ENCODE data around the gene METTL26. TPM values are rescaled to one million over a fixed set of nuclear protein-coding genes. Genes with fewer than 3 reads are reported as not detected.
A peak's percentile ranks its signal among the peaks of the same experiment; 100 is the strongest.

The METTL26 gene
- total RNA-seq, 2 donors from 2014 or later = 47.2 to 120 TPM

- Mint-ChIP-seq H3K9me3 (no peaks in the 10 kb centered on the region), H3K36me3 (peaks cover 3 to 11% of the 10 kb centered on the region in 2 donors), H3K27ac (no peak overlapping the region)
- ATAC-seq = no peak
- DNase-seq (ENCODE audit: low spot score in 2 of 2) = no peak
Measured at GRCh38 chr16:677316-678190, 41.4 kb upstream of the METTL26 start.

- Mint-ChIP-seq H3K27ac (no peak overlapping the region), H3K36me3 (peaks cover 0 to 5% of the 10 kb centered on the region in 2 donors), H3K9me3 (no peaks in the 10 kb centered on the region)
- ATAC-seq (no peak), DNase-seq (ENCODE audit: low spot score in 2 of 2) (no peak)
Measured at GRCh38 chr16:676913-677312, 40.8 kb upstream of the METTL26 start.

- Mint-ChIP-seq H3K36me3 (peaks cover 0 to 1% of the 10 kb centered on the region in 2 donors), H3K9me3 (no peaks in the 10 kb centered on the region), H3K27ac (no peak overlapping the region)
- ATAC-seq = no peak
- no peak for DNase-seq (ENCODE audit: low spot score in 2 of 2)
Measured at GRCh38 chr16:676565-676902, 40.4 kb upstream of the METTL26 start.

GRCh38 chr16:675884-676564, 39.9 kb upstream of the METTL26 start:
- ATAC-seq = no peak
- no peak for DNase-seq (ENCODE audit: low spot score in 2 of 2)

GRCh38 chr16:674968-675883, 39.1 kb upstream of the METTL26 start, which contains the start of gene RHBDL1:
Gene RHBDL1, plus strand, starts transcription at chr16:675671. Its CDS starts 120 bp downstream, at chr16:675791.
- ATAC-seq = no peak
- Mint-ChIP-seq H3K36me3 (no peaks in the 10 kb centered on the region), H3K9me3 (no peaks in the 10 kb centered on the region), H3K27ac (no peak within 1 kb of the TSS)
- no peak for DNase-seq (ENCODE audit: low spot score in 2 of 2)

More at GRCh38 chr16:675884-676564, 39.9 kb upstream of the METTL26 start:
- Mint-ChIP-seq H3K9me3 (no peaks in the 10 kb centered on the region), H3K36me3 (no peaks in the 10 kb centered on the region), H3K27ac (no peak overlapping the region)

GRCh38 chr16:674214-674881, 38.2 kb upstream of the METTL26 start:
- H3K36me3 Mint-ChIP-seq = no peaks in the 10 kb centered on the region
- H3K27ac Mint-ChIP-seq = no peak overlapping the region

GRCh38 chr16:673399-673991, 37.4 kb upstream of the METTL26 start:
- Mint-ChIP-seq H3K36me3 (no peaks in the 10 kb centered on the region), H3K9me3 (no peaks in the 10 kb centered on the region), H3K27ac (no peak overlapping the region)
- ATAC-seq (no peak), DNase-seq (ENCODE audit: low spot score in 2 of 2) (no peak)

More at GRCh38 chr16:674214-674881, 38.2 kb upstream of the METTL26 start:
- ATAC-seq (no peak), DNase-seq (ENCODE audit: low spot score in 2 of 2) (no peak)
- no peaks in the 10 kb centered on the region for H3K9me3 Mint-ChIP-seq

GRCh38 chr16:672851-673250, 36.7 kb upstream of the METTL26 start:
- DNase-seq (ENCODE audit: low spot score in 2 of 2) = no peak
- Mint-ChIP-seq H3K9me3 (no peaks in the 10 kb centered on the region), H3K27ac (no peak overlapping the region), H3K36me3 (no peaks in the 10 kb centered on the region)
- ATAC-seq = no peak

- ATAC-seq (no peak), DNase-seq (ENCODE audit: low spot score in 2 of 2) (no peak)
- H3K27ac Mint-ChIP-seq = no peak overlapping the region
- H3K36me3 Mint-ChIP-seq = no peaks in the 10 kb centered on the region
- no peaks in the 10 kb centered on the region for H3K9me3 Mint-ChIP-seq
Measured at GRCh38 chr16:672371-672770, 36.3 kb upstream of the METTL26 start.

GRCh38 chr16:671353-672131, 35.4 kb upstream of the METTL26 start:
- Mint-ChIP-seq H3K27ac (no peak overlapping the region), H3K36me3 (no peaks in the 10 kb centered on the region), H3K9me3 (no peaks in the 10 kb centered on the region)
- DNase-seq (ENCODE audit: low spot score in 2 of 2) (no peak), ATAC-seq (no peak)

- no peak for ATAC-seq
- no peak for DNase-seq (ENCODE audit: low spot score in 2 of 2)
- H3K36me3 Mint-ChIP-seq = no peaks in the 10 kb centered on the region
- H3K27ac Mint-ChIP-seq = no peak overlapping the region
- no peaks in the 10 kb centered on the region for H3K9me3 Mint-ChIP-seq
Measured at GRCh38 chr16:670485-671352, 34.6 kb upstream of the METTL26 start.

GRCh38 chr16:669666-670065, 33.6 kb upstream of the METTL26 start:
- Mint-ChIP-seq H3K9me3 (no peaks in the 10 kb centered on the region), H3K36me3 (no peaks in the 10 kb centered on the region), H3K27ac (no peak overlapping the region)
- ATAC-seq (no peak), DNase-seq (ENCODE audit: low spot score in 2 of 2) (no peak)

- ATAC-seq (peak in 1 of 2 donors; percentile 1), DNase-seq (ENCODE audit: low spot score in 2 of 2) (no peak)
- no peaks in the 10 kb centered on the region for H3K9me3 Mint-ChIP-seq
- no peaks in the 10 kb centered on the region for H3K36me3 Mint-ChIP-seq
- H3K27ac Mint-ChIP-seq = peak overlapping the region; percentile 55 to 87
Measured at GRCh38 chr16:668519-669171, 32.5 kb upstream of the METTL26 start.

Data from activated naive CD4-positive, alpha-beta T cell treated with anti-CD3 and anti-CD28 coated beads, Interleukin-2, amount 50 U/mL, for 72 hours (primary cell).